ENCODE results near the gene DNM3.

Gene DNM3

DNA sequence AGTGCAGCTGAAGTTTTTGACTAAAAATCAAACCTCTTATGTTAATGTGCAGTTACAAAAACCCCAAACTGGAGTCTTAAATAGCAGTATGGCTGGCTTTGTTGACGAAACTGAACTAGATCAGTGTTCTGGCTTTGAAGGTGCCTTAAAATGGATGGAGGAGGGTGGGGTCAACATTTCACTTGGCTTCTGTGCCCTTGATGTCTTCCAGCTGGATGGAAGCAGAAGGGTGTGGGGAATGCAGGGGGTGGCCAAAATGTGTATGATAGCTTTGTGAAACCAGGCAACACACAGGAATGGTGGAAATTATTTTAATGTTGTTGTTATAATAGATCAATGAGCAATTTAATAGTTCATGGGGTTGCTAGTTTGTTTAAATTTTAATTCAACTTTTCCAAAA, 482.4 kb downstream of the DNM3 start:
- DNase-seq (ENCODE audit: insufficient read length, low spot score) (no peak), FAIRE-seq (no peak)
- TF ChIP-seq, protein P1, sequence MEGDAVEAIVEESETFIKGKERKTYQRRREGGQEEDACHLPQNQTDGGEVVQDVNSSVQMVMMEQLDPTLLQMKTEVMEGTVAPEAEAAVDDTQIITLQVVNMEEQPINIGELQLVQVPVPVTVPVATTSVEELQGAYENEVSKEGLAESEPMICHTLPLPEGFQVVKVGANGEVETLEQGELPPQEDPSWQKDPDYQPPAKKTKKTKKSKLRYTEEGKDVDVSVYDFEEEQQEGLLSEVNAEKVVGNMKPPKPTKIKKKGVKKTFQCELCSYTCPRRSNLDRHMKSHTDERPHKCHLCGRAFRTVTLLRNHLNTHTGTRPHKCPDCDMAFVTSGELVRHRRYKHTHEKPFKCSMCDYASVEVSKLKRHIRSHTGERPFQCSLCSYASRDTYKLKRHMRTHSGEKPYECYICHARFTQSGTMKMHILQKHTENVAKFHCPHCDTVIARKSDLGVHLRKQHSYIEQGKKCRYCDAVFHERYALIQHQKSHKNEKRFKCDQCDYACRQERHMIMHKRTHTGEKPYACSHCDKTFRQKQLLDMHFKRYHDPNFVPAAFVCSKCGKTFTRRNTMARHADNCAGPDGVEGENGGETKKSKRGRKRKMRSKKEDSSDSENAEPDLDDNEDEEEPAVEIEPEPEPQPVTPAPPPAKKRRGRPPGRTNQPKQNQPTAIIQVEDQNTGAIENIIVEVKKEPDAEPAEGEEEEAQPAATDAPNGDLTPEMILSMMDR (IDR thresholded peaks at IDR 0.05; ENCODE audit: insufficient read depth, missing control alignments): no peak

DNA sequence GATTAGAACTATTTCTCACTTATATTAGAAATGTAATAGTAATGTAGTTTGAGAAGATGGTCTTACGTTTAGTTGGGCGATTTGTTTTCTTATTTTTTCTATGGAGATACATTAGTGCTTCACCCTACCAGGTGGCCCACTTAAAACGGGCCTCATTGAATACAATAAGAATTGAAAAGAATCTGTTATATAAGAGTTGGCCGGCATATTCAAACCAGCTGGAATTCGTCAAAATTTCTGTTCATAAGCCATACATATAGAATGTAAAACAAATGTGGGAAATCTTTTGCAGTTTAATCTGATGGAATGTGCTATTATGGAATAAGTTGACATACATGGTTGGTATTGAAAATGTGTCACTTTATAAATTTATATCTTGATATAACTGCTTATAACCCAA, 482.8 kb downstream of the DNM3 start:
- TF ChIP-seq, protein P1 (IDR thresholded peaks at IDR 0.05; ENCODE audit: insufficient read depth, missing control alignments): no peak
- DNase-seq (ENCODE audit: insufficient read length, low spot score): no peak
- no peak for FAIRE-seq

DNA sequence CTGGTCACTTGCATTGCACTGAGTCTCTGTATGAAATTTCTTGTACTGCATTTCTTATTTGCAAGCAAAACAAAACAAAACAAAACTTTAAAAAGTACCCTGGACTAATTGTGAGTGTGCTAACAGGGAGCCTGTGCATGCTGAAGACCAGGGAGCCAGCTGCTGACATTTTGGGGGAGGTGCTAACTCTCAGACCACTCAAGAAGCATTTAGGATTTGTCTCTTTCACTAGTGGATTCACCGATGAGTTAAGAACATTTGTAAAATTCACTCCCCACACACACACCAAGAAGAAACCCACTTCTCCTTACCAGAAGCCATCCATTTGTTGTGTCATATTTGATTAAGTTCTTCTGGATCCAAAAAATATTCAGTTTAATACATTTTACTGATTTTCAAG, 483.5 kb downstream of the DNM3 start:
- FAIRE-seq (no peak), DNase-seq (ENCODE audit: insufficient read length, low spot score) (no peak)
- TF ChIP-seq, protein P1 (IDR thresholded peaks at IDR 0.05; ENCODE audit: insufficient read depth, missing control alignments): no peak

DNA sequence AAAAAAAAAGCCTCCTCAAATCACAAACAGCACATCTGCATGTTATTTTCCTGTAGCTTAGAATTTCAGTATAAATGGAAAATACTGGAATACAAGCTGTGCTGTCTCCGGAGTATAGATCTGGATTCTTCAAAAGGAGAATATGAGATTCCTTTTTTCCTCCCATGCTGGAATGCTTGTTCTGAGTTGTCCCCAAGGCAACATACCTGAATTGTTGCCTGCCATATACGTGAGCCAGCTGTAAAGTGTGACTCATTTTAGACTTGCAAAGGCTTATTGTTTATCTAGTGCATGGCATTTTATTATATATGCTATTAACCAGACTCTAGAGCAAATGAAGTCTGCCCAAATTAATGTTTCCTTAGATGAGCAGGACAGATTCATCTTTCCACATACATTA, 484.2 kb downstream of the DNM3 start:
- no peak for FAIRE-seq
- no peak for DNase-seq (ENCODE audit: insufficient read length, low spot score)
- TF ChIP-seq, protein P1 (IDR thresholded peaks at IDR 0.05; ENCODE audit: insufficient read depth, missing control alignments): no peak

DNA sequence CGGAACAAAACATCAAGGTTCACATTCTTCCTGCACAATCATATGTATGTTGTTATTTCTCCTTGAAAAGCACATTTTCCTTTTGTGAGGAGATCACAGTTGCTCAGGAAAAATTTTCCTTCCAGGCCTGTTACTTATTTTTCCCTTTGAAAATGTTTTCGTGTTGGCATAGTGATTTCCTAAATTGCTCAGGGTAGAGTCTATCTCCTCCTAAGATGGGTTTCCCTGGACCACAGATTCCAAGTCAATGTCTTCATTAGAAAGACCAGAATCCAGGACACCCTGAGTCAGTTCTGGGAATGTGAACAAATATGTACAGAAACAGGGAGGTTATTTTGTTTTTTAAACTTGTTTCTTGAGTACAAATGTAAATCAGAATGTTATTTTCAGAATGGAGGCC, 484.8 kb downstream of the DNM3 start:
- TF ChIP-seq, protein P1 (IDR thresholded peaks at IDR 0.05; ENCODE audit: insufficient read depth, missing control alignments): no peak
- DNase-seq (ENCODE audit: insufficient read length, low spot score) (no peak), FAIRE-seq (no peak)

DNA sequence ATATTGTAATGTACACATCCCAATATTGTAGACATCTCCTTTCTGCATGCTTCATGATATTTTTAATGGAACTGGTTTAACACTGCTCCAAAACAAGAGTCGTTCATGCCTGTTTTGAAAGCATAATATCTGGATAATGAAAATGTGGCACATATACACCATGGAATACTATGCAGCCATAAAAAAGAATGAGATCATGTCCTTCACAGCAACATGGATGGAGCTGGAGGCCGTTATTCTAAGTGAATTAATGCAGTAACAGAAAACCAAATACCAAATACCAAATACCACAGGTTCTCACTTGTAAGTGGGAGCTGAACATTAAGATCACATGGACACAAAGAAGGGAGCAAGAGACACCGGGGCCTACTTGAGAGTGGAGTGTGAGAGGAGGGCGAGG, 487.0 kb downstream of the DNM3 start:
- no peak for FAIRE-seq
- TF ChIP-seq, protein P1 (IDR thresholded peaks at IDR 0.05; ENCODE audit: insufficient read depth, missing control alignments): no peak
- DNase-seq (ENCODE audit: insufficient read length, low spot score): no peak

DNA sequence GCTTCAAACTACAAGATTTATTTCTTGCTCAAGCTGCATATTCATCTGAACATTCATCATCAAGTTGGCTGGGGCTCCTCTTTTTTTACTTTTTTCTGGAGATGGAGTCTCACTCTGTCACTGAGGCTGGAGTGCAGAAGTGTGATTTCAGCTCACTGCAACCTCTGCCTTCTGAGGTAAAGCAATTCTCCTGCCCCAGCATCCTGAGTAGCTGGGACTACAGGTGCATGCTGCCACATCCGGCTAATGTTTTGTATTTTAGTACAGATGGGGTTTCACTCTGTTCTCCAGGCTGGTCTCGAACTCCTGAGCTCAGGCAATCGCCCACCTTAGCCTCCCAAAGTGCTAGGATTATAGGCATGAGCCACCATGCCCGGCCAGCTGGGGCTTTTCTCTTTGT, 490.9 kb downstream of the DNM3 start:
- DNase-seq (ENCODE audit: insufficient read length, low spot score): no peak
- FAIRE-seq: no peak
- TF ChIP-seq, protein P1 (IDR thresholded peaks at IDR 0.05; ENCODE audit: insufficient read depth, missing control alignments): no peak

All from D721Med (cell line).